ENCODE measurements around the gene CCDC102B. TPM values are rescaled to one million over a fixed set of nuclear protein-coding genes. Genes with fewer than 3 reads are reported as not detected.

Gene CCDC102B
- polyA plus RNA-seq, 1 donor from 2014 or later = 8.7 TPM

DNA sequence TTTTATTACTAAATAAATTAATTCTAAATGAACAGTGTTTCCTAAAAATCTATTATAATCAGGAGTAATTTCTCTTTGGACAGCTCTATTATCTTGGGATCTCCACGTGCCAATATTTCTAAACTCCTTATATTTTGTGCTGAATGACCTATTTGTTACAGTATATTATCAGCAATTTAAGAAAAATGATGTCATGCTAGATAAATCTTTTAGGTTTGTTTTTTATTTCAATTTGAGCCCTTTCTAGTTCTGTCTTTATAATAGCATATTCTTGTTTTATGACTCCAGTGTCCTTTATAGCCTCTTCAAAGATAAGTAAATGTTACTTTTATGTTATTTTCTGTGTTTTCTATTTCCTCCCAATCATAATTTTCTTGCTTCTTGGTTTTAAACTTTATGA is 269.2 kb downstream of the CCDC102B start:
- no peaks in the 10 kb centered on the region for H4K20me1 ChIP-seq (ENCODE audit: insufficient read depth)
- TF ChIP-seq TAF1 (IDR thresholded peaks at IDR 0.05; ENCODE audit: low read depth) = no peak
- TF ChIP-seq POLR2AphosphoS5 (IDR thresholded peaks at IDR 0.05) = no peak
- no peak for TF ChIP-seq EP300 (conservative IDR thresholded peaks at IDR 0.05; ENCODE audit: poor library complexity, severe bottlenecking)
- TF ChIP-seq SMC3 (conservative IDR thresholded peaks at IDR 0.05; ENCODE audit: poor library complexity) = no peak
- no peak for TF ChIP-seq EZH2 (IDR thresholded peaks at IDR 0.05; ENCODE audit: borderline replicate concordance, insufficient read depth, low read length, poor library complexity, severe bottlenecking)
- no peak for TF ChIP-seq REST (IDR thresholded peaks at IDR 0.05; ENCODE audit: borderline replicate concordance)
- no peak for TF ChIP-seq RAD21 (conservative IDR thresholded peaks at IDR 0.05)
- TF ChIP-seq MXI1 (conservative IDR thresholded peaks at IDR 0.05; ENCODE audit: poor library complexity, severe bottlenecking) = no peak
- TF ChIP-seq, protein P1, sequence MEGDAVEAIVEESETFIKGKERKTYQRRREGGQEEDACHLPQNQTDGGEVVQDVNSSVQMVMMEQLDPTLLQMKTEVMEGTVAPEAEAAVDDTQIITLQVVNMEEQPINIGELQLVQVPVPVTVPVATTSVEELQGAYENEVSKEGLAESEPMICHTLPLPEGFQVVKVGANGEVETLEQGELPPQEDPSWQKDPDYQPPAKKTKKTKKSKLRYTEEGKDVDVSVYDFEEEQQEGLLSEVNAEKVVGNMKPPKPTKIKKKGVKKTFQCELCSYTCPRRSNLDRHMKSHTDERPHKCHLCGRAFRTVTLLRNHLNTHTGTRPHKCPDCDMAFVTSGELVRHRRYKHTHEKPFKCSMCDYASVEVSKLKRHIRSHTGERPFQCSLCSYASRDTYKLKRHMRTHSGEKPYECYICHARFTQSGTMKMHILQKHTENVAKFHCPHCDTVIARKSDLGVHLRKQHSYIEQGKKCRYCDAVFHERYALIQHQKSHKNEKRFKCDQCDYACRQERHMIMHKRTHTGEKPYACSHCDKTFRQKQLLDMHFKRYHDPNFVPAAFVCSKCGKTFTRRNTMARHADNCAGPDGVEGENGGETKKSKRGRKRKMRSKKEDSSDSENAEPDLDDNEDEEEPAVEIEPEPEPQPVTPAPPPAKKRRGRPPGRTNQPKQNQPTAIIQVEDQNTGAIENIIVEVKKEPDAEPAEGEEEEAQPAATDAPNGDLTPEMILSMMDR (IDR thresholded peaks at IDR 0.05; ENCODE audit: poor library complexity, severe bottlenecking) = no peak
- H3K4me2 ChIP-seq (ENCODE audit: low read length) = no peak overlapping the region
- no peak overlapping the region for H3K27ac ChIP-seq (ENCODE audit: low read length)
- no peak overlapping the region for H3K9ac ChIP-seq (ENCODE audit: low read length)
- no peak overlapping the region for H3K4me3 ChIP-seq (ENCODE audit: low read length)
- no peaks in the 10 kb centered on the region for H3K27me3 ChIP-seq (ENCODE audit: insufficient read depth, low read depth, low read length)
- no peak overlapping the region for H2AFZ ChIP-seq (ENCODE audit: low read depth, low read length)
- no peaks in the 10 kb centered on the region for H3K36me3 ChIP-seq (ENCODE audit: insufficient read depth, low read length)
- no peaks in the 10 kb centered on the region for H3K9me3 ChIP-seq (ENCODE audit: low read length)
- no peaks in the 10 kb centered on the region for H3K79me2 ChIP-seq (replicated peaks; ENCODE audit: insufficient read depth, low read length)
- H3K9me2 ChIP-seq (ENCODE audit: insufficient read depth, low read length) = no peaks in the 10 kb centered on the region
- no peaks in the 10 kb centered on the region for H3F3A ChIP-seq (ENCODE audit: insufficient read depth, low read length, poor library complexity, severe bottlenecking)

DNA sequence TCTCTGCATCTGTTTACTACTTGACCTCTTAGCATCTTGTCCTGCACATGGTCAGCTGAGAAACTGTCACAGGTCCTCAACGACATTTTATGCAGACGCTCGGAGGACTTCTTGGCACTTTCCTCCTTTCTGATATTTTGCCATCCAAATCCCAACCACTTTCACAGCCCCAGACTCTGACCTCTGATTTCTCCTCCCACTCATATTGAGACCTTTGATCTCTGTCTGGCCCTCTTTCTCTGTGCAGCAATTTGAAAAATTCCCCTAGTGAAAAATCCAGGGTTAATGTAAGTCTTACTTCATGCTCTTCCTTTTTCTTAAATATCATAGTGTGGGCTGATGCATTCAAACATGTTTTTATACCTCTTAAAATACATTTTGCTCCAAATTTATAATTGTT is 273.8 kb downstream of the CCDC102B start:
- no peaks in the 10 kb centered on the region for H3K79me2 ChIP-seq (replicated peaks; ENCODE audit: insufficient read depth, low read length)
- H3K27ac ChIP-seq (ENCODE audit: low read length) = no peak overlapping the region
- H3K9me3 ChIP-seq (ENCODE audit: low read length) = no peaks in the 10 kb centered on the region
- no peaks in the 10 kb centered on the region for H3K27me3 ChIP-seq (ENCODE audit: insufficient read depth, low read depth, low read length)
- H4K20me1 ChIP-seq (ENCODE audit: insufficient read depth) = no peaks in the 10 kb centered on the region
- no peak overlapping the region for H2AFZ ChIP-seq (ENCODE audit: low read depth, low read length)
- H3K36me3 ChIP-seq (ENCODE audit: insufficient read depth, low read length) = no peaks in the 10 kb centered on the region
- no peak overlapping the region for H3K4me2 ChIP-seq (ENCODE audit: low read length)
- H3K9ac ChIP-seq (ENCODE audit: low read length) = no peak overlapping the region
- H3K9me2 ChIP-seq (ENCODE audit: insufficient read depth, low read length) = no peaks in the 10 kb centered on the region
- H3F3A ChIP-seq (ENCODE audit: insufficient read depth, low read length, poor library complexity, severe bottlenecking) = no peaks in the 10 kb centered on the region
- H3K4me3 ChIP-seq (ENCODE audit: low read length) = no peak overlapping the region
- TF ChIP-seq POLR2AphosphoS5 (IDR thresholded peaks at IDR 0.05) (no peak), EP300 (conservative IDR thresholded peaks at IDR 0.05; ENCODE audit: poor library complexity, severe bottlenecking) (no peak), SMC3 (conservative IDR thresholded peaks at IDR 0.05; ENCODE audit: poor library complexity) (no peak), RAD21 (conservative IDR thresholded peaks at IDR 0.05) (no peak), MXI1 (conservative IDR thresholded peaks at IDR 0.05; ENCODE audit: poor library complexity, severe bottlenecking) (no peak), REST (IDR thresholded peaks at IDR 0.05; ENCODE audit: borderline replicate concordance) (no peak), TAF1 (IDR thresholded peaks at IDR 0.05; ENCODE audit: low read depth) (no peak), EZH2 (IDR thresholded peaks at IDR 0.05; ENCODE audit: borderline replicate concordance, insufficient read depth, low read length, poor library complexity, severe bottlenecking) (no peak)
- TF ChIP-seq, protein P1 (IDR thresholded peaks at IDR 0.05; ENCODE audit: poor library complexity, severe bottlenecking) = no peak

Measured in neural cell (in vitro differentiated cells).